Activated T-helper 1 cell treated with anti-CD3 and anti-CD28 coated beads, Interleukin-12 subunit alpha, Interleukin-12 subunit beta, Interleukin-2, Interleukin-4 antibody, amounts not matched to agents 30 ng/mL and 10 ng/mL and 1 ng/mL, durations not matched to agents 14 hours and 24 hours and 36 hours (primary cell): ENCODE results near the gene DMD. TPM values are rescaled to one million over a fixed set of nuclear protein-coding genes. Genes with fewer than 3 reads are reported as not detected.

Source experiments
- DNase-seq: peaks from one replicate; pipeline ENCODE4 v3.0.0; 2021; ENCODE audit warnings: low spot score
- H3K27ac Mint-ChIP-seq: one replicate; pipeline ENCODE4 v1.8.0; 2021; ENCODE audit warnings: mild to moderate bottlenecking, mixed read lengths
- H3K27me3 Mint-ChIP-seq: one replicate; pipeline ENCODE4 v1.8.0; 2022; ENCODE audit warnings: mild to moderate bottlenecking, moderate library complexity, mixed read lengths; ENCODE audit not compliant: insufficient read depth
- H3K36me3 Mint-ChIP-seq: one replicate; pipeline ENCODE4 v1.8.0; 2021; ENCODE audit warnings: low read depth, mixed read lengths
- H3K4me1 Mint-ChIP-seq: one replicate; pipeline ENCODE4 v1.8.0; 2021; ENCODE audit warnings: low read depth, mixed read lengths
- H3K4me3 Mint-ChIP-seq: one replicate; pipeline ENCODE4 v1.8.0; 2021; ENCODE audit warnings: mild to moderate bottlenecking, moderate library complexity, mixed read lengths
- H3K9me3 Mint-ChIP-seq: one replicate; pipeline ENCODE4 v1.8.0; 2021; ENCODE audit warnings: mixed read lengths
- intact Hi-C: fragments of 100-400 bp; cut with micrococcal nuclease; formaldehyde crosslinking; loops from one replicate; pipeline ENCODE4 v1.15.1; 2024
- total RNA-seq: library from RNA; stranded (reverse); gene quantifications from 2 replicates; pipeline ENCODE4 v1.2.3, GENCODE V29; 2022

Gene DMD
- total RNA-seq, 1 donor from 2014 or later, result 12.8 TPM

GRCh38 chrX:33065415-33065814 lies 145.9 kb downstream of the DMD start:
- Mint-ChIP-seq H3K9me3 (no peaks in the 10 kb centered on the region), H3K36me3 (no peaks in the 10 kb centered on the region), H3K27ac (no peak overlapping the region), H3K4me3 (no peak overlapping the region), H3K27me3 (no peaks in the 10 kb centered on the region), H3K4me1 (no peaks in the 10 kb centered on the region)
- intact Hi-C loops, result no loop called here
- no peak for DNase-seq

- Mint-ChIP-seq H3K4me3 (no peak overlapping the region), H3K36me3 (no peaks in the 10 kb centered on the region), H3K4me1 (no peaks in the 10 kb centered on the region), H3K27me3 (no peaks in the 10 kb centered on the region), H3K9me3 (no peaks in the 10 kb centered on the region), H3K27ac (no peak overlapping the region)
- DNase-seq, result no peak
- intact Hi-C loops, result no loop called here
Observed at GRCh38 chrX:33062041-33062440, 149.3 kb downstream of the DMD start.

GRCh38 chrX:33053001-33053400 lies 158.3 kb downstream of the DMD start:
- Mint-ChIP-seq H3K4me1 (no peaks in the 10 kb centered on the region), H3K4me3 (no peak overlapping the region), H3K9me3 (peaks cover 4% of the 10 kb centered on the region), H3K36me3 (no peaks in the 10 kb centered on the region), H3K27me3 (no peaks in the 10 kb centered on the region), H3K27ac (no peak overlapping the region)
- DNase-seq, result no peak
- intact Hi-C loops, result no loop called here

DNA sequence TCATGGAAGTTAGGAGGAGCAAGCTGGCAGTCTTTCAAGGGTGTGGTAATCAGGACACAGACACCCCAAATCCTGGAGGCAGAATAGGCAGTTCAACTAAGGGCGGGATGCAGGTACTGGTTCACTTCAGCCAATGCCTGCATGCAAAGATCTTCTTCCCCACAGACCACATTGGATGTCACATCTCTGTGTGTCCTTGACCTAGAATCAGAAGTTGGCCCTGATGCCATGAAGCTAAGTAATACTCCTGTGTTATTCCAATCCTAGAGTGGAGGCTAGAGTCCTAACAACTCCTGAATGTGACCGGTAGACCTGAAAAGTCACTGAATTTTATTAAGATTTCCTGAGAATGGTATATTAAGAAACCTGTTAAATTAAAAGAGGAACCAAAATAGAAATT lies 165.5 kb downstream of the DMD start:
- Mint-ChIP-seq H3K9me3 (peaks cover 4% of the 10 kb centered on the region), H3K4me3 (no peak overlapping the region), H3K27ac (no peak overlapping the region), H3K4me1 (no peaks in the 10 kb centered on the region), H3K36me3 (no peaks in the 10 kb centered on the region), H3K27me3 (no peaks in the 10 kb centered on the region)
- no peak for DNase-seq
- intact Hi-C loops, result no loop called here

DNA sequence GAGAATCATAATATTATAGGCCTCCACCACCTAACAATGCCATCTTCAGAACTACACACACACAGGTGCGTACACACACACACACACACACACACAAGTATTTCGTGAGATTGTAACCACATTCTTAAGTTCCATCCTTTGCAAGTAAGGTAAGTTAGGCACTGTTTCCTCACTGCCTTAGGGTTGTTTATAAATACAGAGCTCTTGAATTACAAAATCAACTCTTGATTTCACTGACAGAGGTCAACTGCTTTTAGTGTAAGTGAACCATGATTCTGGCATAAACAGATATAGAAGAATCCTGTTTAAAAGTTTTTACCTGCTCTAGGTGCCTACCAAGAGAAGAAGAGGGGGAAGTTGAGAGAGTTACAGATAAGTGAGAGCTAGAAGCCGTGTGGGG lies 166.1 kb downstream of the DMD start:
- Mint-ChIP-seq H3K4me1 (no peaks in the 10 kb centered on the region), H3K27ac (no peak overlapping the region), H3K27me3 (no peaks in the 10 kb centered on the region), H3K9me3 (peaks cover 4% of the 10 kb centered on the region), H3K36me3 (no peaks in the 10 kb centered on the region), H3K4me3 (no peak overlapping the region)
- DNase-seq, result no peak
- intact Hi-C loops, result no loop called here

GRCh38 chrX:33041141-33041540 lies 170.2 kb downstream of the DMD start:
- intact Hi-C loops, result no loop called here
- Mint-ChIP-seq H3K4me3 (no peak overlapping the region), H3K27ac (no peak overlapping the region), H3K4me1 (no peaks in the 10 kb centered on the region), H3K27me3 (no peaks in the 10 kb centered on the region), H3K9me3 (peaks cover 4% of the 10 kb centered on the region), H3K36me3 (no peaks in the 10 kb centered on the region)
- no peak for DNase-seq

DNA sequence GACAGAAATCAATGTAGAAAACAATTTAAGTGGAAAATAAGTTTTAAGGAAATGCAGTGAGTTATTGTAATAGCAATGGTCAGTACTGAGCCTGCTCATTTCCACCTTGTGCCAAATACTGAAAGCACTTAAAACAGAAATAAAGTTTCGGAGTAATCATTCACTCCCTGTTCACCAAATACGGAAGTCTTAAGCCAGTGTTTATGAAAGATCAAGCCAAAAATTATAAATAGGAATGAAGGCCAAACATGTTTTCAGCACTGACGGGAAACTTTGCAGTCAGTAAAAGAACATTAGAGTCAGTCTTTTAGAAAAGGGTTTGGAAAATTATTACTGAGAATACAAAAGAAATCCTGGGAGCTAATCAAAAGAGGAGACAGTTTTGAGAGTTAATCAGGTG lies 178.6 kb downstream of the DMD start:
- H3K27me3 Mint-ChIP-seq, result no peaks in the 10 kb centered on the region
- no peaks in the 10 kb centered on the region for H3K9me3 Mint-ChIP-seq
- H3K27ac Mint-ChIP-seq, result no peak overlapping the region
- no peak for DNase-seq
- intact Hi-C loops, result no loop called here
- no peaks in the 10 kb centered on the region for H3K36me3 Mint-ChIP-seq
- H3K4me3 Mint-ChIP-seq, result no peak overlapping the region
- no peaks in the 10 kb centered on the region for H3K4me1 Mint-ChIP-seq

DNA sequence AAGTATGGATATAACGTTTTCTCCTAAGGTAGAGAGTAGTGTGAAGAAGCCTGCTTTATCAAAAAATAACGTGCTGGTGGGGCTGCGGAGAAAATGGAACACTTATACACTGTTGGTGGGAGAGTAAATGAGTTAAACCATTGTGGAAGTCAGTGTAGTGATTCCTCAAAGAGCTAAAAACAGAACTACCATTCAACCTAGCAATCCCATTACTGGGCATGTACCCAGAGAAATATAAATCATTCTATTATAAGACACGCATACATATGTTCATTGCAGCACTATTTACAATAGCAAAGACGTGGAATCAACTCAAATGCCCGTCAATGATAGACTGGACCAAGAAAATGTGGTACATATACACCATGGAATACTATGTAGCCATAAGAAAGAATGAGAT lies 196.4 kb downstream of the DMD start:
- no peaks in the 10 kb centered on the region for H3K9me3 Mint-ChIP-seq
- H3K27me3 Mint-ChIP-seq, result no peaks in the 10 kb centered on the region
- H3K36me3 Mint-ChIP-seq, result no peaks in the 10 kb centered on the region
- no peak overlapping the region for H3K27ac Mint-ChIP-seq
- H3K4me1 Mint-ChIP-seq, result no peaks in the 10 kb centered on the region
- intact Hi-C loops, result no loop called here
- no peak for DNase-seq
- H3K4me3 Mint-ChIP-seq, result no peak overlapping the region

- H3K27ac Mint-ChIP-seq, result no peak overlapping the region
- DNase-seq, result no peak
- intact Hi-C loops, result no loop called here
- H3K4me1 Mint-ChIP-seq, result no peaks in the 10 kb centered on the region
- H3K27me3 Mint-ChIP-seq, result no peaks in the 10 kb centered on the region
- H3K9me3 Mint-ChIP-seq, result no peaks in the 10 kb centered on the region
- no peaks in the 10 kb centered on the region for H3K36me3 Mint-ChIP-seq
- H3K4me3 Mint-ChIP-seq, result no peak overlapping the region
Observed at GRCh38 chrX:33014086-33014485, 197.3 kb downstream of the DMD start.

DNA sequence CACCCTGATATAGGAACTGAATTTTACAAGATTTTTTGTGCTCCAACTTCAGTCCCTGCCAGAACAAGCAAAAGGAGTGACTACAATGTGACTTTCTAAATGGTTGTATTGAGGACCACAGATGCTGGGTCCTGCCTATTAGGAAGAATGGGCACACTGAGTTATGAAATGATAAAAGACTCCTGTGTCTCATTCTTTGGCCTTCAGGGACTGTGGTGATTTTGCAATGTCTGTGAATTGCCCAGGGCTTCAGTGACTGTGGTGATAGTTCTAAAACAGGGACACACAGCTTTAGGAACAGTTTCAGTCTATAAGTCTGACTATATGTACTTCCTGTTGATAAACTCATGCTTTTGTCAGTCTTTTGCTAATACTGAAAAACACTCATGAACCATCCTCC lies 210.2 kb downstream of the DMD start:
- intact Hi-C loops, result no loop called here
- Mint-ChIP-seq H3K4me3 (no peak overlapping the region), H3K36me3 (no peaks in the 10 kb centered on the region), H3K27ac (no peak overlapping the region), H3K9me3 (no peaks in the 10 kb centered on the region), H3K27me3 (no peaks in the 10 kb centered on the region), H3K4me1 (no peaks in the 10 kb centered on the region)
- DNase-seq, result no peak

GRCh38 chrX:32998776-32999175 lies 212.6 kb downstream of the DMD start:
- Mint-ChIP-seq H3K9me3 (no peaks in the 10 kb centered on the region), H3K27me3 (no peaks in the 10 kb centered on the region), H3K4me1 (no peaks in the 10 kb centered on the region), H3K4me3 (no peak overlapping the region), H3K36me3 (no peaks in the 10 kb centered on the region), H3K27ac (no peak overlapping the region)
- intact Hi-C loops, result no loop called here
- no peak for DNase-seq

DNA sequence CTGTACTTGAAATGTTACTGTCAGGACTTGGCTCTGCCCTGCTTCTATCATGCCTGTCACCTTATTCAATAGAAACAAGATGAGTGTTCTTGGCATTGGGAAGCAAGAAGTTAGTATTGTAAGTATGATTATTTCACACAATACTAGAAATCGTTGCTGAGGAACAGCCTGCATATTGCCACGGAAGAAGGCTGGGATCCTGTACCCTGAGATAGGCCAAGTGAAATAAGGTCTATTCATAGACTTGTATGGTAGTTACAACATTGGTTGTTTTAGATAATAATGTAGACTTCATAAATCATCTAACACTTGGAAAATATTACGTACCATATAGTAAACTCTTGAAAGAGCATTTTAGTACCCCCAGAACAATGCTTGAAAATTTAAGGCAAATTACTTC lies 215.9 kb downstream of the DMD start:
- intact Hi-C loops, result no loop called here
- no peaks in the 10 kb centered on the region for H3K36me3 Mint-ChIP-seq
- no peaks in the 10 kb centered on the region for H3K4me1 Mint-ChIP-seq
- no peak overlapping the region for H3K4me3 Mint-ChIP-seq
- no peaks in the 10 kb centered on the region for H3K9me3 Mint-ChIP-seq
- H3K27ac Mint-ChIP-seq, result no peak overlapping the region
- no peaks in the 10 kb centered on the region for H3K27me3 Mint-ChIP-seq
- DNase-seq, result no peak

DNA sequence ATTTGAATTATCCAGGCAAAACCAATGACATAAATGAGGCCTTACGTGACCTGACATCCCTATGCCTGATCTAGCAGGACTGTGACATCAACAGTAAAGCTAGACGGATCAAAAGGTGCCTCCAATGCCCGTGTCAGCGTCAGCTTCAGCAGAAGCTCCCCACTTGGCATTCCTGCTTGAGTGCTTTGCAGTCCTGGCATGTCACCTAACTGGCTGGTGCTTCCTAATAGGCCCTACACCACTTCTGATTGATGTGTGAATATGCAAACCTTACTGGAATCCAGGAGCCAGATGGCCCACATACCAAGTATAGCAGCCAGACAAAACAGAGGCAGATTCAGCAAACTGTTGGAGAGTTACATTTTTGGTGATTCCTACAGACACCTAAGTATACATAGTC lies 224.2 kb downstream of the DMD start:
- no peaks in the 10 kb centered on the region for H3K9me3 Mint-ChIP-seq
- no peak overlapping the region for H3K27ac Mint-ChIP-seq
- H3K4me1 Mint-ChIP-seq, result no peaks in the 10 kb centered on the region
- H3K36me3 Mint-ChIP-seq, result no peaks in the 10 kb centered on the region
- no peaks in the 10 kb centered on the region for H3K27me3 Mint-ChIP-seq
- DNase-seq, result no peak
- no peak overlapping the region for H3K4me3 Mint-ChIP-seq
- intact Hi-C loops, result no loop called here

- intact Hi-C loops, result no loop called here
- H3K27ac Mint-ChIP-seq, result no peak overlapping the region
- no peaks in the 10 kb centered on the region for H3K36me3 Mint-ChIP-seq
- no peak for DNase-seq
- H3K4me3 Mint-ChIP-seq, result no peak overlapping the region
- no peaks in the 10 kb centered on the region for H3K9me3 Mint-ChIP-seq
- no peaks in the 10 kb centered on the region for H3K4me1 Mint-ChIP-seq
- H3K27me3 Mint-ChIP-seq, result no peaks in the 10 kb centered on the region
Observed at GRCh38 chrX:32985544-32985943, 225.8 kb downstream of the DMD start.
